WTC11 (cell line): ENCODE measurements around the gene LSM3. TPM values are rescaled to one million over a fixed set of nuclear protein-coding genes. Genes with fewer than 3 reads are reported as not detected.

Source experiments
- ATAC-seq: fragments of 200-7000 bp; cut with Tn5 transposase; 2 replicates; pipeline ENCODE4 v1.10.0; 2021; ENCODE audit warnings: mild to moderate bottlenecking, moderate library complexity
- CTCF ChIA-PET: fragments of 300-600 bp; sonication (Branson Sonifier 250); formaldehyde crosslinking; loops from one replicate; lab custom pipeline; 2021; ENCODE audit warnings: antibody characterized with exemption; lab: Charles Lee
- POLR2A ChIA-PET: fragments of 350-600 bp; sonication (Branson Sonifier 250); formaldehyde crosslinking; loops from one replicate; lab custom pipeline; 2021; ENCODE audit warnings: antibody characterized with exemption; lab: Charles Lee
- DNase-seq: peaks from one replicate; pipeline ENCODE4 v3.0.0; 2021; ENCODE audit warnings: low spot score
- H3K27ac Mint-ChIP-seq: 2 replicates; pipeline ENCODE4 v1.8.0; 2021; ENCODE audit warnings: mixed read lengths
- H3K27me3 Mint-ChIP-seq: 2 replicates; pipeline ENCODE4 v1.8.0; 2021; ENCODE audit warnings: low read depth, mild to moderate bottlenecking, moderate library complexity, mixed read lengths
- H3K36me3 Mint-ChIP-seq: 2 replicates; pipeline ENCODE4 v1.8.0; 2021; ENCODE audit warnings: mixed read lengths
- H3K4me1 Mint-ChIP-seq: 2 replicates; pipeline ENCODE4 v1.8.0; 2022; ENCODE audit warnings: mixed read lengths
- H3K4me3 Mint-ChIP-seq: 2 replicates; pipeline ENCODE4 v1.8.0; 2021; ENCODE audit warnings: mild to moderate bottlenecking, moderate library complexity, mixed read lengths
- H3K9me3 Mint-ChIP-seq: 2 replicates; pipeline ENCODE4 v1.8.0; 2021; ENCODE audit warnings: mixed read lengths
- CTCF ChIP-seq: fragments of 200-600 bp; IDR thresholded peaks from 2 replicates; pipeline ENCODE4 v1.8.0; 2022; ENCODE audit warnings: antibody characterized with exemption
- E2F4 ChIP-seq: sonication (generic); formaldehyde crosslinking; IDR thresholded peaks from 2 replicates; pipeline ENCODE4 v1.8.1; 2022; ENCODE audit warnings: low read depth, mild to moderate bottlenecking, moderate library complexity, missing genetic modification reagents, borderline replicate concordance
- FOXJ3 ChIP-seq: sonication (generic); formaldehyde crosslinking; IDR thresholded peaks from 2 replicates; pipeline ENCODE4 v1.9.0; 2021; ENCODE audit warnings: missing genetic modification reagents, mild to moderate bottlenecking, borderline replicate concordance
- GABPB1 ChIP-seq: sonication (generic); formaldehyde crosslinking; IDR thresholded peaks from 2 replicates; pipeline ENCODE4 v1.8.1; 2023; ENCODE audit warnings: mild to moderate bottlenecking, missing genetic modification reagents
- GRHL2 ChIP-seq: fragments of 250-450 bp; sonication (Bioruptor Pico); IDR thresholded peaks from 2 replicates; pipeline ENCODE4 v1.8.0; 2022; ENCODE audit warnings: mild to moderate bottlenecking, moderate library complexity; ENCODE audit not compliant: insufficient replicate concordance, severe bottlenecking
- HMGXB4 ChIP-seq: sonication (generic); formaldehyde crosslinking; IDR thresholded peaks from 2 replicates; pipeline ENCODE4 v1.8.1; 2023; ENCODE audit warnings: mild to moderate bottlenecking, moderate library complexity, missing genetic modification reagents
- IRF1 ChIP-seq: sonication (generic); formaldehyde crosslinking; IDR thresholded peaks from 2 replicates; pipeline ENCODE4 v1.8.0; 2023; ENCODE audit warnings: missing genetic modification reagents
- MXD4 ChIP-seq: fragments of 250-450 bp; sonication (Bioruptor Pico); IDR thresholded peaks from 2 replicates; pipeline ENCODE4 v1.8.0; 2021; ENCODE audit warnings: mild to moderate bottlenecking, moderate library complexity, borderline replicate concordance
- MYBL2 ChIP-seq: sonication (generic); formaldehyde crosslinking; IDR thresholded peaks from 2 replicates; pipeline ENCODE4 v1.8.1; 2023; ENCODE audit warnings: mild to moderate bottlenecking, moderate library complexity, missing genetic modification reagents
- NR1H2 ChIP-seq: sonication (generic); formaldehyde crosslinking; IDR thresholded peaks from 2 replicates; pipeline ENCODE4 v1.9.0; 2021; ENCODE audit warnings: mild to moderate bottlenecking, moderate library complexity, missing genetic modification reagents
- NR2C2 ChIP-seq: sonication (generic); formaldehyde crosslinking; IDR thresholded peaks from 2 replicates; pipeline ENCODE4 v1.8.0; 2022; ENCODE audit warnings: mild to moderate bottlenecking, missing genetic modification reagents
- SMAD3 ChIP-seq: sonication (generic); formaldehyde crosslinking; IDR thresholded peaks from 2 replicates; pipeline ENCODE4 v1.8.0; 2022; ENCODE audit warnings: missing genetic modification reagents, mild to moderate bottlenecking, borderline replicate concordance
- STAT6 ChIP-seq: sonication (generic); formaldehyde crosslinking; conservative IDR thresholded peaks from 2 replicates; pipeline ENCODE4 v1.8.1; 2023; ENCODE audit warnings: mild to moderate bottlenecking, low read depth, missing genetic modification reagents, moderate library complexity
- TEAD1 ChIP-seq: sonication (generic); formaldehyde crosslinking; IDR thresholded peaks from 2 replicates; pipeline ENCODE4 v1.8.0; 2022; ENCODE audit warnings: mild to moderate bottlenecking, missing genetic modification reagents
- USF1 ChIP-seq: sonication (generic); formaldehyde crosslinking; IDR thresholded peaks from 2 replicates; pipeline ENCODE4 v1.8.0; 2022; ENCODE audit warnings: mild to moderate bottlenecking, missing genetic modification reagents
- ZBTB21 ChIP-seq: sonication (generic); formaldehyde crosslinking; IDR thresholded peaks from 2 replicates; pipeline ENCODE4 v1.8.1; 2023; ENCODE audit warnings: mild to moderate bottlenecking, missing genetic modification reagents, borderline replicate concordance
- ZNF121 ChIP-seq: sonication (generic); formaldehyde crosslinking; IDR thresholded peaks from 2 replicates; pipeline ENCODE4 v1.8.0; 2023; ENCODE audit warnings: missing genetic modification reagents
- ZNF317 ChIP-seq: sonication (generic); formaldehyde crosslinking; IDR thresholded peaks from 2 replicates; pipeline ENCODE4 v1.8.1; 2023; ENCODE audit warnings: low read depth, mild to moderate bottlenecking, moderate library complexity, missing genetic modification reagents, borderline replicate concordance
- ZNF512 ChIP-seq: sonication (generic); formaldehyde crosslinking; IDR thresholded peaks from 2 replicates; pipeline ENCODE4 v1.8.1; 2022; ENCODE audit warnings: missing genetic modification reagents, borderline replicate concordance
- total RNA-seq: library from RNA; stranded (reverse); gene quantifications from 3 replicates; pipeline ENCODE4 v1.2.3, GENCODE V29; 2021

Gene LSM3
- total RNA-seq, 1 experiment from 2014 or later = 21.4 TPM

- TF ChIP-seq ZNF512 (CRISPR knock-in tag) = no peak
- no peak for TF ChIP-seq CTCF
- TF ChIP-seq, all 79 proteins: peak for 0
Measured at GRCh38 chr3:14236902-14237301, 58.3 kb downstream of the LSM3 start (continued).

GRCh38 chr3:14237457-14237856 is 58.8 kb downstream of the LSM3 start:
- H3K4me3 Mint-ChIP-seq = no peak overlapping the region
- POLR2A ChIA-PET = no interaction called here
- peaks cover 21% of the 10 kb centered on the region for H3K9me3 Mint-ChIP-seq

GRCh38 chr3:14238356-14238755 is 59.7 kb downstream of the LSM3 start:
- H3K27ac Mint-ChIP-seq = no peak overlapping the region
- ATAC-seq (no peak), DNase-seq (no peak)
- no peak for TF ChIP-seq ZNF317
- no peak for TF ChIP-seq ZBTB21 (CRISPR knock-in tag)
- no peak for TF ChIP-seq FOXJ3 (CRISPR knock-in tag)
- TF ChIP-seq USF1 (CRISPR knock-in tag) = no peak
- TF ChIP-seq HMGXB4 (CRISPR knock-in tag) = no peak
- no peak for TF ChIP-seq MXD4 (CRISPR knock-in tag)
- no peak for TF ChIP-seq NR1H2 (CRISPR knock-in tag)
- TF ChIP-seq E2F4 (CRISPR knock-in tag) = no peak
- TF ChIP-seq STAT6 (CRISPR knock-in tag) = no peak
- TF ChIP-seq ZNF121 (CRISPR knock-in tag) = no peak
- TF ChIP-seq IRF1 (CRISPR knock-in tag) = no peak
- H3K4me1 Mint-ChIP-seq = no peaks in the 10 kb centered on the region
- peaks cover 16% of the 10 kb centered on the region for H3K9me3 Mint-ChIP-seq
- no peak overlapping the region for H3K4me3 Mint-ChIP-seq
- ChIA-PET POLR2A (no interaction called here), CTCF (interaction anchor here (1.9 kb wide), 1 partner anchor 34 kb away, joined by 12 read pairs; no protein-coding TSS in a partner anchor)
- peaks cover 3% of the 10 kb centered on the region; the same call in 1 of the 2 replicates for H3K36me3 Mint-ChIP-seq
- peaks cover 20% of the 10 kb centered on the region for H3K27me3 Mint-ChIP-seq

More at GRCh38 chr3:14237457-14237856, 58.8 kb downstream of the LSM3 start:
- no peak for DNase-seq
- CTCF ChIA-PET = interaction anchor here (1.0 to 1.2 kb wide), 2 partner anchors 21 to 34 kb away, joined by 3 to 6 read pairs; no protein-coding TSS in a partner anchor
- Mint-ChIP-seq H3K27ac (no peak overlapping the region), H3K36me3 (peaks cover 8% of the 10 kb centered on the region; the same call in 1 of the 2 replicates), H3K27me3 (peaks cover 25% of the 10 kb centered on the region), H3K4me1 (no peaks in the 10 kb centered on the region)
- no peak for TF ChIP-seq ZNF121 (CRISPR knock-in tag)
- no peak for TF ChIP-seq MYBL2
- no peak for TF ChIP-seq SMAD3
- TF ChIP-seq GRHL2 (CRISPR knock-in tag) = no peak
- TF ChIP-seq NR2C2 = no peak
- no peak for TF ChIP-seq TEAD1
- TF ChIP-seq GABPB1 (CRISPR knock-in tag) = no peak
- no peak for TF ChIP-seq ZNF512 (CRISPR knock-in tag)
- ATAC-seq = no peak
